HG03103 (cell line): ENCODE data around the gene LCN2.

Source experiments
- ATAC-seq: cut with Tn5 transposase; IDR thresholded peaks from one replicate; pipeline ENCODE4 v1.9.1; 2021; ENCODE audit warnings: low read depth; ENCODE audit not compliant: unreplicated experiment

The LCN2 gene

GRCh38 chr9:128114326-128115186 lies 34.7 kb upstream of the LCN2 start:
- ATAC-seq: no peak

GRCh38 chr9:128115187-128116103 lies 33.8 kb upstream of the LCN2 start:
- no peak for ATAC-seq

GRCh38 chr9:128116104-128117083 lies 32.9 kb upstream of the LCN2 start:
- no peak for ATAC-seq

- ATAC-seq: peak; percentile 50
Observed at GRCh38 chr9:128117613-128118471, 31.4 kb upstream of the LCN2 start.

- no peak for ATAC-seq
Observed at GRCh38 chr9:128118472-128118857, 30.8 kb upstream of the LCN2 start.

- ATAC-seq: no peak
Observed at GRCh38 chr9:128118971-128119665, 30.1 kb upstream of the LCN2 start.

GRCh38 chr9:128120061-128120740 lies 29.1 kb upstream of the LCN2 start:
- ATAC-seq: no peak

- no peak for ATAC-seq
Observed at GRCh38 chr9:128120741-128121465, 28.4 kb upstream of the LCN2 start.

GRCh38 chr9:128121466-128121810 lies 27.8 kb upstream of the LCN2 start:
- no peak for ATAC-seq

- ATAC-seq: no peak
Observed at GRCh38 chr9:128121924-128122808, 27.1 kb upstream of the LCN2 start.

GRCh38 chr9:128122809-128123175 lies 26.5 kb upstream of the LCN2 start:
- ATAC-seq: no peak

- ATAC-seq: no peak
Observed at GRCh38 chr9:128123451-128124080, 25.7 kb upstream of the LCN2 start.

GRCh38 chr9:128124451-128124850 lies 24.8 kb upstream of the LCN2 start:
- no peak for ATAC-seq

- no peak for ATAC-seq
Observed at GRCh38 chr9:128124873-128125579, 24.2 kb upstream of the LCN2 start.

GRCh38 chr9:128125580-128126354 lies 23.5 kb upstream of the LCN2 start:
- ATAC-seq: no peak
